GM13976 (cell line): ENCODE results near the gene SHLD1.

Source experiments
- DNase-seq: peaks from one replicate; pipeline ENCODE4 v3.0.0; 2012; ENCODE audit warnings: low spot score
- CTCF ChIP-seq: IDR thresholded peaks from 2 replicates; pipeline ENCODE4 v1.5.1; 2012; ENCODE audit warnings: borderline replicate concordance, mild to moderate bottlenecking; ENCODE audit not compliant: insufficient read depth; ENCODE audit errors: extremely low read depth, missing control alignments, control extremely low read depth
- in situ Hi-C: fragments of 300-500 bp; cut with MboI; formaldehyde crosslinking; loops from one replicate; pipeline ENCODE4 v1.12.0; 2022; ENCODE audit warnings: low sequenced_read_pairs, mixed read lengths, inconsistent platforms; ENCODE audit not compliant: unreplicated experiment

Gene SHLD1

GRCh38 chr20:5864428-5864827 lies 114.2 kb downstream of the SHLD1 start:
- TF ChIP-seq CTCF = no peak
- DNase-seq = no peak
- in situ Hi-C loops = no loop called here

DNA sequence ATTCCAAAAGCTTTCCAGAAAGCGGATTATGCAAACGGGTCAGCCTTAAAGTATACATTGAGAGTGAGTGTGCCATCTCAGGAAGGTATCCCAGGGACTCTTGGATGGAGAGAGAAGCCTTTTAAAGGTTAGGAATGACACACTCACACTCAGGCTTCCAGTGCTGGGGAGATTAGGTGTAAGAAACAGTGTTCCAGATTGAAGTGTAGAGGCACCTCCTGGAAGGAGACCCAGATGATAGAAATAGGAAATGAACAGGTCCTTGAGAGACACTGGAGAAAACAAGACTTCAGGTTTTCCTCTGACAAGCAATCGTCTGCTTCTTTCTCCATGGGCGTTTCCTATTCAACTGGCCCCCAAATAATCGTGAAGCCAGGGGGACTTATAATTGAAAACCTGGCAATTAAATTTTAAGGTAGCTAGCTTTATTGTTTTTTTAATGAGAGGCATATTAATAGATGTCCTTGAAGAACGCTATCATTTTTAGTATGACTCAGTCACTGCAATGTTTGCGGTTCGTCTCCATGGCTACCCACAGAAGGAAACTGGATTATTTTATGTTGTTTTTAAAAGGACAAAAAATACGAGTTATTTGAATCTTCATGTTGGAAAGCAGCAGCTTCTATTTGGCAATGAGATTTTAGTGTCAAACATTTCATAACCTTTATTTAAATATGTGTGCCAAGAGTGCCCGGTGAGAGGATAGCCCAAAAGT lies 114.8 kb downstream of the SHLD1 start:
- in situ Hi-C loops = no loop called here
- DNase-seq = no peak
- TF ChIP-seq CTCF = no peak

DNA sequence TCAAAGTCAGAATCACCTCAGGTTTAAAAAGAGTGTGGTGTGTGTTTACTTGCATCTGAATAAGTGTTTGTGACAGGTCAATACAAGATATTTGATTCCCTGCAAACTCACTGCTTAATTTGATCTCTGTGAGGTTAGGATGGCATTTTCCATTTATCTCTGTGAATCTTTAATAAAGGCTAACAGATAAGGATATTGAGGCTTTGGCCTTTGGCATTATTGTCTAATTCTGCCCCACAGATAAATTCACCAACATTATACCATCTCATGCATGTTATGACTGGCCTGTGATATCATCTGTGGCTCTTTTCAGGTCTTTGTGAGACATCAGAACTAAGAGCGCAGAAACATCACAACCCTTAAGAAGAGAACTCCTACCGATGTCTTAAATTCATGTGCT lies 115.4 kb downstream of the SHLD1 start:
- no peak for DNase-seq
- no peak for TF ChIP-seq CTCF
- in situ Hi-C loops = no loop called here

- no peak for TF ChIP-seq CTCF
- DNase-seq = no peak
- in situ Hi-C loops = no loop called here
Measured at GRCh38 chr20:5870568-5870981, 120.4 kb downstream of the SHLD1 start.

DNA sequence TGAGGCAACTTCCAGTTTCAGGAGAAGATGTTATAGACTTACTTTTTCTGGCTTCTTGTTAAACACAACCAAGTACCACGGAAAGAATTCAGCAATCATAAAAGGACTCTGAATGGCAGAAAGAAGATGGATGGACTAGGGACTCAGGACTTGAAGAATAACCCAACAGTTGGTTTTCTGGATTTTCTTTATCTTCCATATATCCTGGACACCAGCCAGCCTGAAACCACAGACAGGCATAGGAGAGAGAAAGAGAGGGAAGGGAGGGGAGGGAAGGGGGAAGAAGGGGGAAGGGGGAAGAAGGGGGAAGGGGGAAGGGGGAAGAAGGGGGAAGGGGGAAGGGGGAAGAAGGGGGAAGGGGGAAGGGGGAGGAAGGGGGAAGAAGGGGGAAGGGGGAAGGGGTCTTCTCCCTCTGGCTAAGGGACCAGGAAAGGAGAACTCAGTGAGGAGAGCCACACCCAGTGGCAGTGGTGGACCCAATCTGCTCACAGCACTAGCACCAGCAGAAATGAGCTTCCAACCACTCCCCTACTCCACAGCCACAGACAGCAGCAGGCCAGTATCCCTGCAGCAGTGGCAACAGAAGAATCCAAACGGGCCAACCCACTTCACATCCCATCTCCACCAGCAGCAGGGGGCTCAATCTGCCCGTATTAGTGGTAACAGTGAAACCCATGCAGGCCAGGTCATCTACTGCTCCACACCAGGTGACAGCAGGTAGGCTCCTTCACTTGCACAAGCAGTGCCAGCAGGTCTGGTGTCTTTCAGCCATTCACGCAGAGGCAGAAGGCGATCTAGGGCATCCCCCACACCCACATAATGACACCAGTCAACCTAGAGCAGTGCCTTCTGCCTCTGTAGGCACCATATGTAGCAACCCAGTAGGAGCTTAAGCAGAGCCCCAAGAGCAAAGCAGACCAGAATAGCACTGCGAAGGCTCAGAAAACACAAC lies 121.5 kb downstream of the SHLD1 start:
- in situ Hi-C loops = no loop called here
- no peak for DNase-seq

More for the DNA sequence above, 121.5 kb downstream of the SHLD1 start:
- TF ChIP-seq CTCF = no peak
